Transverse colon (tissue), 4 donors: ENCODE results near the gene CFAP206.

ENCODE experiments used
- POLR2A ChIP-seq: fragments of 450-650 bp; IDR thresholded peaks from one replicate; pipeline ENCODE4 v1.6.1; 2016; ENCODE audit warnings: antibody characterized with exemption, mild to moderate bottlenecking, moderate library complexity
- POLR2AphosphoS5 ChIP-seq, 3 donors: sonication (generic); formaldehyde crosslinking; IDR thresholded peaks; one replicate each; pipeline ENCODE4 v1.6.1; 2016; ENCODE audit warnings: antibody characterized with exemption in 3 of 3
- TF ChIP-seq, protein P1 (sequence below), 5 experiments: fragments of 200-600 bp in 3 of 5; fragments of 450-650 bp in 2 of 5; sonication (generic) in 3 of 5; IDR thresholded peaks; 1 replicate in 2 of 5; 2 replicates in 3 of 5; pipeline ENCODE4 v1.5.1; 2016 to 2017; ENCODE audit warnings: antibody characterized with exemption in 5 of 5, inconsistent platforms in 3 of 5, mild to moderate bottlenecking in 2 of 5, moderate library complexity in 1 of 5

DNA sequence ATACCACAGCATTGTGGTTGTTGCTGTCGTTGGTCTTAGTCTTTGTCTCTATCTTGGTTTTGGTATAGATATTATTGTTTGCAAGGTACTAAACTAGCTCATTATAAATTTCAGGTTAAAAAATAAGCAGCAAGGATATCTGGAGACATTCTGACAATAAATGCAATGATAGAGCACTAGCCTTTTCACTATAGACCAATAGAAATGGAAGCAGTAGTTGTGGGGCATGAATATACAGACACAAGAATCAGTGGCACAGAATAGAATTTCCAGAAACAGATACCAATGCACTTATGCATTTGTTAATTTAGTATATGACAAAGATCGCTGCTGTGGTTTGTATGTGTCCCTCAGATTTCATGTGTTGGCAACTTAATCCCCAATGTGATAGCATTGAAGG is 31.1 kb upstream of the CFAP206 start:
- TF ChIP-seq, protein P1, sequence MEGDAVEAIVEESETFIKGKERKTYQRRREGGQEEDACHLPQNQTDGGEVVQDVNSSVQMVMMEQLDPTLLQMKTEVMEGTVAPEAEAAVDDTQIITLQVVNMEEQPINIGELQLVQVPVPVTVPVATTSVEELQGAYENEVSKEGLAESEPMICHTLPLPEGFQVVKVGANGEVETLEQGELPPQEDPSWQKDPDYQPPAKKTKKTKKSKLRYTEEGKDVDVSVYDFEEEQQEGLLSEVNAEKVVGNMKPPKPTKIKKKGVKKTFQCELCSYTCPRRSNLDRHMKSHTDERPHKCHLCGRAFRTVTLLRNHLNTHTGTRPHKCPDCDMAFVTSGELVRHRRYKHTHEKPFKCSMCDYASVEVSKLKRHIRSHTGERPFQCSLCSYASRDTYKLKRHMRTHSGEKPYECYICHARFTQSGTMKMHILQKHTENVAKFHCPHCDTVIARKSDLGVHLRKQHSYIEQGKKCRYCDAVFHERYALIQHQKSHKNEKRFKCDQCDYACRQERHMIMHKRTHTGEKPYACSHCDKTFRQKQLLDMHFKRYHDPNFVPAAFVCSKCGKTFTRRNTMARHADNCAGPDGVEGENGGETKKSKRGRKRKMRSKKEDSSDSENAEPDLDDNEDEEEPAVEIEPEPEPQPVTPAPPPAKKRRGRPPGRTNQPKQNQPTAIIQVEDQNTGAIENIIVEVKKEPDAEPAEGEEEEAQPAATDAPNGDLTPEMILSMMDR (IDR thresholded peaks at IDR 0.05), result no peak
- TF ChIP-seq POLR2A, result no peak
- no peak for TF ChIP-seq POLR2AphosphoS5 (IDR thresholded peaks at IDR 0.05)
